H1 (cell line): ENCODE results near the gene MRM2.

ENCODE experiments used
- ATF3 ChIP-seq: IDR thresholded peaks from 2 replicates; pipeline ENCODE4 v1.6.1; 2011; ENCODE audit warnings: low read depth, mild to moderate bottlenecking, low read length; ENCODE audit not compliant: insufficient read depth
- CEBPB ChIP-seq: IDR thresholded peaks from 2 replicates; pipeline ENCODE4 v1.6.1; 2012; ENCODE audit warnings: low read depth, low read length
- CTCF ChIP-seq, 3 experiments: IDR thresholded peaks; 1 replicate in 2 of 3; 2 replicates in 1 of 3; pipeline versions ENCODE4 v1.5.1 to v1.6.1; 2011; ENCODE audit warnings: low read length in 3 of 3, mild to moderate bottlenecking in 3 of 3, inconsistent platforms in 2 of 3, low read depth in 1 of 3, moderate library complexity in 1 of 3; ENCODE audit not compliant: insufficient read depth in 1 of 3; ENCODE audit errors: control extremely low read depth in 1 of 3
- EZH2 ChIP-seq: fragments of 200-600 bp; sonication (generic); IDR thresholded peaks from 2 replicates; pipeline ENCODE4 v1.7.1; 2012; ENCODE audit warnings: low read depth, mild to moderate bottlenecking, moderate library complexity, low read length, inconsistent platforms; ENCODE audit not compliant: severe bottlenecking
- JUN ChIP-seq: IDR thresholded peaks from 2 replicates; pipeline ENCODE4 v1.6.1; 2011; ENCODE audit warnings: low read depth, mild to moderate bottlenecking, improper control_type of control experiment, low read length
- MAX ChIP-seq: IDR thresholded peaks from 2 replicates; pipeline ENCODE4 v1.6.1; 2012; ENCODE audit warnings: inconsistent platforms
- POLR2A ChIP-seq, 2 experiments: IDR thresholded peaks; 1 replicate in 1 of 2; 2 replicates in 1 of 2; pipeline ENCODE4 v1.6.1; 2011; ENCODE audit warnings: low read depth in 2 of 2, low read length in 2 of 2, mild to moderate bottlenecking in 2 of 2; ENCODE audit errors: control extremely low read depth in 1 of 2
- POLR2AphosphoS5 ChIP-seq: IDR thresholded peaks from 2 replicates; pipeline ENCODE4 v1.6.1; 2011; ENCODE audit warnings: low read depth, low read length
- RAD21 ChIP-seq, 2 experiments: IDR thresholded peaks in 1 of 2; conservative IDR thresholded peaks in 1 of 2; 2 replicates each; pipeline ENCODE4 v1.6.1; 2011; ENCODE audit warnings: low read depth in 2 of 2, low read length in 2 of 2, improper control_type of control experiment in 1 of 2, inconsistent platforms in 1 of 2, mild to moderate bottlenecking in 1 of 2, moderate library complexity in 1 of 2
- RXRA ChIP-seq: IDR thresholded peaks from 2 replicates; pipeline ENCODE4 v1.6.1; 2011; ENCODE audit warnings: low read depth, mild to moderate bottlenecking, low read length, moderate library complexity; ENCODE audit not compliant: insufficient read depth
- SAP30 ChIP-seq: fragments of 300-600 bp; sonication (generic); IDR thresholded peaks from 2 replicates; pipeline ENCODE4 v1.7.1; 2012; ENCODE audit warnings: low read length, moderate library complexity, mild to moderate bottlenecking, inconsistent platforms; ENCODE audit not compliant: insufficient read depth, insufficient replicate concordance
- SP1 ChIP-seq: IDR thresholded peaks from 2 replicates; pipeline ENCODE4 v1.6.1; 2011; ENCODE audit warnings: low read depth, low read length
- YY1 ChIP-seq: IDR thresholded peaks from 2 replicates; pipeline ENCODE4 v1.6.1; 2011; ENCODE audit warnings: low read depth, mild to moderate bottlenecking, low read length

GRCh38 chr7:2211926-2212325, 30.1 kb downstream of the MRM2 start:
- TF ChIP-seq RXRA: no peak
- no peak for TF ChIP-seq POLR2A (IDR thresholded peaks at IDR 0.05; ENCODE audit: control extremely low read depth in 1 of 2, low read depth in 2 of 2, low read length in 2 of 2)
- no peak for TF ChIP-seq CTCF (IDR thresholded peaks at IDR 0.05; ENCODE audit: control extremely low read depth in 1 of 3, insufficient read depth in 1 of 3, low read depth in 1 of 3, low read length in 3 of 3)
- no peak for TF ChIP-seq SP1
- no peak for TF ChIP-seq POLR2AphosphoS5
- TF ChIP-seq JUN: no peak
- TF ChIP-seq CEBPB: no peak
- no peak for TF ChIP-seq EZH2
- no peak for TF ChIP-seq YY1
- no peak for TF ChIP-seq RAD21 (IDR thresholded peaks at IDR 0.05 in 1 of 2, conservative IDR thresholded peaks at IDR 0.05 in 1 of 2; ENCODE audit: low read depth in 2 of 2, low read length in 2 of 2)
- TF ChIP-seq ATF3: no peak
- TF ChIP-seq MAX: no peak
- no peak for TF ChIP-seq SAP30
